HepG2 (cell line): Measurements from ENCODE around the gene MICA. TPM values are rescaled to one million over a fixed set of nuclear protein-coding genes. Genes with fewer than 3 reads are reported as not detected.
A peak's percentile ranks its signal among the peaks of the same experiment; 100 is the strongest.

Experiments used
- ATAC-seq: fragments of 200-7000 bp; cut with Tn5 transposase; 3 replicates; pipeline ENCODE4 v1.9.1; 2020; ENCODE audit warnings: mild to moderate bottlenecking, moderate library complexity
- BruUV-seq: library from RNA; stranded (reverse); fragments of 400-500 nt; replicated peaks from 2 replicates; lab custom pipeline; 2021; lab: Mats Ljungman, UMichigan
- CTCF ChIA-PET: fragments of 300-600 bp; formaldehyde crosslinking; extraction: SDS; loops from one replicate; lab custom pipeline; 2021; ENCODE audit warnings: low total read pairs, inconsistent platforms, low intra/inter-chr PET ratio; lab: Yijun Ruan, JAX
- POLR2A ChIA-PET: fragments of 350-600 bp; sonication (Branson Sonifier 250); formaldehyde crosslinking; loops from one replicate; lab custom pipeline; 2020; ENCODE audit warnings: antibody characterized with exemption, inconsistent platforms; lab: Yijun Ruan, JAX
- DNase-seq: peaks from one replicate; pipeline ENCODE4 v3.0.0-alpha.2; 2015; ENCODE audit warnings: low spot score
- FAIRE-seq: peaks from 3 replicates; lab custom pipeline; 2011; peaks lifted over from hg19 to GRCh38; lab: Jason Lieb, UNC
- H2AFZ ChIP-seq: one replicate; pipeline ENCODE4 v1.6.1; 2011; ENCODE audit warnings: low read length, inconsistent platforms
- H3K27ac ChIP-seq: fragments of 300-600 bp; 3 replicates; pipeline ENCODE4 v1.8.0; 2011; ENCODE audit warnings: mixed run types, mild to moderate bottlenecking, mixed read lengths, low read length, inconsistent platforms; ENCODE audit not compliant: insufficient read depth; ENCODE audit errors: extremely low read length
- H3K27me3 ChIP-seq, 2 experiments: fragments of 200-600 bp in 1 of 2; 2 replicates in 1 of 2; 3 replicates in 1 of 2; pipeline versions ENCODE4 v1.6.0 to v1.8.0; 2011; ENCODE audit warnings: low read length in 2 of 2, mild to moderate bottlenecking in 2 of 2, moderate library complexity in 2 of 2, inconsistent platforms in 1 of 2; ENCODE audit not compliant: insufficient read depth in 2 of 2, control insufficient read depth in 1 of 2
- H3K36me3 ChIP-seq, 2 experiments: fragments of 200-600 bp in 1 of 2; replicated peaks in 1 of 2; 2 replicates in 1 of 2; 3 replicates in 1 of 2; pipeline versions ENCODE4 v1.5.1 to v1.8.0; 2011; ENCODE audit warnings: low read length in 2 of 2, inconsistent platforms in 1 of 2; ENCODE audit not compliant: insufficient read depth in 2 of 2, control insufficient read depth in 1 of 2
- H3K4me1 ChIP-seq: 2 replicates; pipeline ENCODE4 v1.5.1; 2012; ENCODE audit warnings: low read length, inconsistent platforms; ENCODE audit not compliant: insufficient read depth
- H3K4me2 ChIP-seq: 2 replicates; pipeline ENCODE4 v1.6.0; 2011; ENCODE audit warnings: low read depth, low read length, inconsistent platforms
- H3K4me3 ChIP-seq, 3 experiments: fragments of 200-600 bp in 1 of 3; sonication (generic), shearing (Covaris generic) in 1 of 3; replicated peaks in 1 of 3; 2 replicates each; pipeline ENCODE4 v1.5.1; 2011 to 2016; ENCODE audit warnings: low read length in 3 of 3, inconsistent platforms in 2 of 3, low read depth in 2 of 3, mild to moderate bottlenecking in 2 of 3, control low read depth in 1 of 3, mixed read lengths in 1 of 3; ENCODE audit not compliant: insufficient read depth in 1 of 3
- H3K79me2 ChIP-seq: one replicate; pipeline ENCODE4 v1.6.1; 2011; ENCODE audit warnings: low read length, inconsistent platforms; ENCODE audit not compliant: insufficient read depth
- H3K9ac ChIP-seq: 2 replicates; pipeline ENCODE4 v1.6.0; 2011; ENCODE audit warnings: mild to moderate bottlenecking, low read depth, low read length, inconsistent platforms; ENCODE audit not compliant: insufficient read depth
- H3K9me3 ChIP-seq: 2 replicates; pipeline ENCODE4 v1.5.1; 2012; ENCODE audit warnings: mild to moderate bottlenecking, low read length
- H4K20me1 ChIP-seq: 2 replicates; pipeline ENCODE4 v1.6.0; 2011; ENCODE audit warnings: inconsistent platforms, mild to moderate bottlenecking, low read length, moderate library complexity; ENCODE audit not compliant: insufficient read depth
- ATAD3A ChIP-seq: sonication (generic); formaldehyde crosslinking; IDR thresholded peaks from 2 replicates; pipeline ENCODE4 v1.4.0; 2020; ENCODE audit warnings: missing genetic modification reagents
- ATF7 ChIP-seq, 2 experiments: fragments of 450-650 bp in 1 of 2; sonication (generic) in 1 of 2; formaldehyde crosslinking in 1 of 2; IDR thresholded peaks; 2 replicates each; pipeline versions ENCODE4 v1.4.0 to v1.6.1; 2016 to 2020; ENCODE audit warnings: antibody characterized with exemption in 1 of 2, mild to moderate bottlenecking in 1 of 2, missing genetic modification reagents in 1 of 2
- BORCS8-MEF2B ChIP-seq: sonication (generic); formaldehyde crosslinking; IDR thresholded peaks from 2 replicates; pipeline ENCODE4 v1.8.0; 2022; ENCODE audit warnings: mild to moderate bottlenecking, missing genetic modification reagents
- CC2D1A ChIP-seq: sonication (generic); formaldehyde crosslinking; IDR thresholded peaks from 2 replicates; pipeline ENCODE4 v1.8.1; 2023; ENCODE audit warnings: mild to moderate bottlenecking, missing genetic modification reagents
- CREB3 ChIP-seq: sonication (generic); formaldehyde crosslinking; IDR thresholded peaks from 2 replicates; pipeline ENCODE4 v1.5.0; 2020; ENCODE audit warnings: missing genetic modification reagents
- IRF2 ChIP-seq: IDR thresholded peaks from 2 replicates; pipeline ENCODE4 v1.6.1; 2018; ENCODE audit warnings: missing genetic modification reagents, missing compliant biosample characterization
- MED13 ChIP-seq: sonication (generic); formaldehyde crosslinking; IDR thresholded peaks from 2 replicates; pipeline ENCODE4 v1.5.0; 2020; ENCODE audit warnings: missing genetic modification reagents
- NFKB2 ChIP-seq: sonication (generic); formaldehyde crosslinking; IDR thresholded peaks from 2 replicates; pipeline ENCODE4 v1.4.0; 2020; ENCODE audit warnings: missing genetic modification reagents, borderline replicate concordance
- NFRKB ChIP-seq: fragments of 450-650 bp; IDR thresholded peaks from 2 replicates; pipeline ENCODE4 v1.6.1; 2017
- RFX5 ChIP-seq: IDR thresholded peaks from 2 replicates; pipeline ENCODE4 v1.6.1; 2011; ENCODE audit warnings: low read depth, low read length, improper control_type of control experiment
- RFXAP ChIP-seq: sonication (generic); formaldehyde crosslinking; IDR thresholded peaks from 2 replicates; pipeline ENCODE4 v1.4.0; 2020; ENCODE audit warnings: missing genetic modification reagents, borderline replicate concordance
- ZFP82 ChIP-seq: sonication (generic); formaldehyde crosslinking; IDR thresholded peaks from 2 replicates; pipeline ENCODE4 v1.5.1; 2020; ENCODE audit warnings: mild to moderate bottlenecking, missing genetic modification reagents, borderline replicate concordance
- ZNF101 ChIP-seq: sonication (generic); formaldehyde crosslinking; IDR thresholded peaks from 2 replicates; pipeline ENCODE4 v1.4.0; 2020; ENCODE audit warnings: mild to moderate bottlenecking, low read depth, missing genetic modification reagents, borderline replicate concordance
- ZNF816 ChIP-seq: sonication (generic); formaldehyde crosslinking; IDR thresholded peaks from 2 replicates; pipeline ENCODE4 v1.8.0; 2022; ENCODE audit warnings: missing genetic modification reagents, mild to moderate bottlenecking, borderline replicate concordance
- ZXDC ChIP-seq: sonication (generic); formaldehyde crosslinking; IDR thresholded peaks from 2 replicates; pipeline ENCODE4 v1.5.0; 2020; ENCODE audit warnings: mild to moderate bottlenecking, missing genetic modification reagents
- WGBS: methylation state at CpG from one replicate; pipeline ENCODE4 v1.1.6; 2017; ENCODE audit warnings: low lambda C conversion rate; 5-methylcytosine and 5-hydroxymethylcytosine counted together
- in situ Hi-C: cut with HindIII; loops from 2 replicates; pipeline ENCODE4 v1.10.0; 2017; ENCODE audit warnings: low pct_unique_long_range_greater_than_20kb; ENCODE audit not compliant: extremely low pct_ligation_motif_present
- intact Hi-C: fragments of 100-400 bp; cut with micrococcal nuclease; formaldehyde crosslinking; loops from one replicate; pipeline ENCODE4 v1.10.0; 2022; ENCODE audit not compliant: unreplicated experiment
- polyA plus RNA-seq, 8 experiments: library from polyadenylated mRNA; depleted of rRNA in 3 of 8; stranded (reverse) in 7 of 8; unstranded in 1 of 8; fragments of >200 nt; fragmentation: Illumina TruSeq in 4 of 8; extraction: Trizol in 4 of 8; gene quantifications; 2 replicates each; pipeline versions ENCODE4 v1.2.1 to v1.2.3, GENCODE V29; 2011 to 2016; ENCODE audit warnings: low read depth in 4 of 8, missing spikeins in 1 of 8, mixed read lengths in 1 of 8; ENCODE audit not compliant: insufficient read depth in 1 of 8
- total RNA-seq, 5 experiments: library from RNA; depleted of rRNA; stranded (reverse); fragments of >200 nt; fragmentation: Illumina TruSeq; extraction: Trizol; gene quantifications; 2 replicates each; pipeline ENCODE4 v1.2.3, GENCODE V29; 2016; ENCODE audit warnings: low read depth in 1 of 5
- TF ChIP-seq, protein P1 (sequence below): IDR thresholded peaks from 2 replicates; pipeline ENCODE4 v1.6.1; 2016; ENCODE audit warnings: missing genetic modification reagents, missing compliant biosample characterization
- TF ChIP-seq, protein P2 (sequence below): sonication (generic); formaldehyde crosslinking; conservative IDR thresholded peaks from 2 replicates; pipeline ENCODE4 v1.8.0; 2022; ENCODE audit warnings: mild to moderate bottlenecking, moderate library complexity, missing genetic modification reagents

MICA gene
- total and polyA plus RNA-seq, 2 of the 13 experiments (the other 11 are each of a cell fraction or from before 2014, with no cell fraction given) = 21.6 to 38.1 TPM

GRCh38 chr6:31356216-31356945, 47.0 kb upstream of the MICA start (continued):
- TF ChIP-seq NFKB2 (no peak), ATF7 (IDR thresholded peaks at IDR 0.05) (no peak), ATF7 (CRISPR knock-in tag; IDR thresholded peaks at IDR 0.05) (no peak), BORCS8-MEF2B (CRISPR knock-in tag) (no peak), CREB3 (CRISPR knock-in tag) (no peak), RFXAP (CRISPR knock-in tag) (no peak)
- TF ChIP-seq, protein P1, sequence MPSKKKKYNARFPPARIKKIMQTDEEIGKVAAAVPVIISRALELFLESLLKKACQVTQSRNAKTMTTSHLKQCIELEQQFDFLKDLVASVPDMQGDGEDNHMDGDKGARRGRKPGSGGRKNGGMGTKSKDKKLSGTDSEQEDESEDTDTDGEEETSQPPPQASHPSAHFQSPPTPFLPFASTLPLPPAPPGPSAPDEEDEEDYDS (CRISPR knock-in tag) = no peak

- no peaks in the 10 kb centered on the region for H3K9me3 ChIP-seq
- H3K9ac ChIP-seq = 0 out of 2 replicates have a peak within 1 kb of the TSS, but pooled peaks have one; percentile 56
- ChIA-PET POLR2A (no interaction called here), CTCF (no interaction called here)
- ATAC-seq (peak; percentile 90), FAIRE-seq (peak; percentile 72), DNase-seq (peak; percentile 49)
- H3K27me3 ChIP-seq = peaks cover 0 to 25% of the 10 kb centered on the region in 2 experiments; a peak in 2 of 5 replicates
- no peak within 1 kb of the TSS for H2AFZ ChIP-seq
- H3K27ac ChIP-seq = no peak within 1 kb of the TSS
- peak within 1 kb of the TSS; percentile 62 for H3K4me2 ChIP-seq
- WGBS = 13% methylated on average over 12 of the region's 39 CpGs
- H3K4me1 ChIP-seq = no peaks in the 10 kb centered on the region
- BruUV-seq = no TSS peak
- no peaks in the 10 kb centered on the region for H4K20me1 ChIP-seq
- H3K36me3 ChIP-seq = no peaks in the 10 kb centered on the region
- in situ Hi-C loops = loop anchor here (25.0 kb wide), 1 partner anchor 1470 kb away; no protein-coding TSS in a partner anchor
- intact Hi-C loops = no loop called here
- no peaks in the 10 kb centered on the region for H3K79me2 ChIP-seq
- peak within 1 kb of the TSS; percentile 55 to 71 (median 59); a peak in 5 of 6 replicates for H3K4me3 ChIP-seq
- TF ChIP-seq ATAD3A (CRISPR knock-in tag) = no peak
- TF ChIP-seq ZNF816 = no peak
- TF ChIP-seq, protein P2, sequence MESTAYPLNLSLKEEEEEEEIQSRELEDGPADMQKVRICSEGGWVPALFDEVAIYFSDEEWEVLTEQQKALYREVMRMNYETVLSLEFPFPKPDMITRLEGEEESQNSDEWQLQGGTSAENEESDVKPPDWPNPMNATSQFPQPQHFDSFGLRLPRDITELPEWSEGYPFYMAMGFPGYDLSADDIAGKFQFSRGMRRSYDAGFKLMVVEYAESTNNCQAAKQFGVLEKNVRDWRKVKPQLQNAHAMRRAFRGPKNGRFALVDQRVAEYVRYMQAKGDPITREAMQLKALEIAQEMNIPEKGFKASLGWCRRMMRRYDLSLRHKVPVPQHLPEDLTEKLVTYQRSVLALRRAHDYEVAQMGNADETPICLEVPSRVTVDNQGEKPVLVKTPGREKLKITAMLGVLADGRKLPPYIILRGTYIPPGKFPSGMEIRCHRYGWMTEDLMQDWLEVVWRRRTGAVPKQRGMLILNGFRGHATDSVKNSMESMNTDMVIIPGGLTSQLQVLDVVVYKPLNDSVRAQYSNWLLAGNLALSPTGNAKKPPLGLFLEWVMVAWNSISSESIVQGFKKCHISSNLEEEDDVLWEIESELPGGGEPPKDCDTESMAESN (CRISPR knock-in tag) = no peak
- TF ChIP-seq ZXDC = no peak
- TF ChIP-seq NFRKB = no peak
- no peak for TF ChIP-seq ZNF101
- no peak for TF ChIP-seq IRF2 (CRISPR knock-in tag)
- no peak for TF ChIP-seq CC2D1A (CRISPR knock-in tag)
- TF ChIP-seq MED13 (CRISPR knock-in tag) = no peak
- no peak for TF ChIP-seq ZFP82 (CRISPR knock-in tag)
- TF ChIP-seq RFX5 = peak; percentile 91
These were observed 46.4 kb upstream of the MICA start, which contains the start of gene HLA-B for GRCh38 chr6:31356946-31357466. TSS of gene HLA-B (minus strand) at chr6:31357179. CDS start at chr6:31357158, 21 bp downstream.
